ENCODE results near the gene HIGD1A. TPM values are rescaled to one million over a fixed set of nuclear protein-coding genes. Genes with fewer than 3 reads are reported as not detected.

HIGD1A gene
- total RNA-seq, 1 experiment from 2014 or later = 154 TPM

GRCh38 chr3:42746455-42747450, 57.5 kb downstream of the HIGD1A start:
- intact Hi-C loops (cut with micrococcal nuclease) = no loop called here
- BruUV-seq (replicated peaks) = no TSS peak
- H3K27me3 ChIP-seq (ENCODE audit: low read length) = no peaks in the 10 kb centered on the region
- H3K79me2 ChIP-seq (ENCODE audit: low read length) = no peaks in the 10 kb centered on the region
- TF ChIP-seq EZH2phosphoT487 (IDR thresholded peaks at IDR 0.05; ENCODE audit: borderline replicate concordance, low read length) (no peak), CTCF (conservative IDR thresholded peaks at IDR 0.05; ENCODE audit: low read depth, low read length) (no peak), EZH2 (IDR thresholded peaks at IDR 0.05; ENCODE audit: low read length, unreplicated experiment) (no peak)
- H3K4me2 ChIP-seq (ENCODE audit: low read length) = peak overlapping the region; percentile 9; the same call in 1 of the 2 replicates
- no peaks in the 10 kb centered on the region for H3K9me2 ChIP-seq (replicated peaks; ENCODE audit: low read length)
- no peaks in the 10 kb centered on the region for H3F3A ChIP-seq (ENCODE audit: low read length, unreplicated experiment)
- peak overlapping the region; percentile 39 for H3K27ac ChIP-seq (ENCODE audit: low read length)
- H4K20me1 ChIP-seq (ENCODE audit: low read length) = no peaks in the 10 kb centered on the region
- no peak overlapping the region for H3K4me3 ChIP-seq (ENCODE audit: low read length)
- no peaks in the 10 kb centered on the region for H3K36me3 ChIP-seq (ENCODE audit: low read depth, low read length)
- ATAC-seq (peak; percentile 21), DNase-seq (peak; percentile 55)
- H3K9ac ChIP-seq (ENCODE audit: low read length) = no peak overlapping the region
- no peak overlapping the region for H2AFZ ChIP-seq (ENCODE audit: low read length)
- H3K9me3 ChIP-seq (ENCODE audit: low read length) = no peaks in the 10 kb centered on the region
- peaks cover 27% of the 10 kb centered on the region for H3K4me1 ChIP-seq (ENCODE audit: insufficient read depth, low read length)
- CTCF ChIA-PET = interaction anchor here (1.8 to 1.9 kb wide), 2 partner anchors 33 to 84 kb away, joined by 7 read pairs; no protein-coding TSS in a partner anchor
- POLR2A ChIA-PET (ENCODE audit: unreplicated experiment) = interaction anchor here (0.7 kb wide), 1 partner anchor 112 kb away, joined by 6 read pairs; no protein-coding TSS in a partner anchor

GRCh38 chr3:42745776-42746454, 58.4 kb downstream of the HIGD1A start:
- ChIA-PET CTCF (interaction anchor here (0.8 to 1.9 kb wide), 4 partner anchors 33 to 93 kb away, joined by 4 to 7 read pairs (median 6); no protein-coding TSS in a partner anchor), POLR2A (ENCODE audit: unreplicated experiment) (interaction anchor here (0.5 kb wide), 1 partner anchor 94 kb away, joined by 4 read pairs; no protein-coding TSS in a partner anchor)
- intact Hi-C loops (cut with micrococcal nuclease) = loop anchor here (2.0 kb wide), 1 partner anchor 173 kb away; no protein-coding TSS in a partner anchor
- Histone ChIP-seq H3K79me2 (ENCODE audit: low read length) (no peaks in the 10 kb centered on the region), H3K4me1 (ENCODE audit: insufficient read depth, low read length) (peaks cover 27% of the 10 kb centered on the region), H3K27ac (ENCODE audit: low read length) (peak overlapping the region; percentile 39), H3K9ac (ENCODE audit: low read length) (no peak overlapping the region), H2AFZ (ENCODE audit: low read length) (no peak overlapping the region), H3F3A (ENCODE audit: low read length, unreplicated experiment) (no peaks in the 10 kb centered on the region), H4K20me1 (ENCODE audit: low read length) (no peaks in the 10 kb centered on the region), H3K36me3 (ENCODE audit: low read depth, low read length) (no peaks in the 10 kb centered on the region), H3K9me3 (ENCODE audit: low read length) (no peaks in the 10 kb centered on the region), H3K4me3 (ENCODE audit: low read length) (no peak overlapping the region), H3K9me2 (replicated peaks; ENCODE audit: low read length) (no peaks in the 10 kb centered on the region), H3K27me3 (ENCODE audit: low read length) (no peaks in the 10 kb centered on the region), H3K4me2 (ENCODE audit: low read length) (peak overlapping the region; percentile 9; the same call in 1 of the 2 replicates)
- BruUV-seq (replicated peaks) = no TSS peak
- TF ChIP-seq EZH2 (IDR thresholded peaks at IDR 0.05; ENCODE audit: low read length, unreplicated experiment) = no peak
- no peak for TF ChIP-seq CTCF (conservative IDR thresholded peaks at IDR 0.05; ENCODE audit: low read depth, low read length)
- no peak for TF ChIP-seq EZH2phosphoT487 (IDR thresholded peaks at IDR 0.05; ENCODE audit: borderline replicate concordance, low read length)
- DNase-seq (peak; percentile 12), ATAC-seq (no peak)

All from PC-3 (cell line).